HCT116 (cell line): ENCODE measurements around the gene PRKACA. TPM values are rescaled to one million over a fixed set of nuclear protein-coding genes. Genes with fewer than 3 reads are reported as not detected.

Experiments used
- ATAC-seq: fragments of 200-7000 bp; cut with Tn5 transposase; 2 replicates; pipeline ENCODE4 v1.9.1; 2020; ENCODE audit warnings: mild to moderate bottlenecking, moderate library complexity
- BruUV-seq: library from RNA; stranded (reverse); fragments of 400-500 nt; replicated peaks from 2 replicates; lab custom pipeline; 2021; lab: Mats Ljungman, UMichigan
- CTCF ChIA-PET: fragments of 300-600 bp; sonication (Branson Sonifier 250); formaldehyde crosslinking; loops from one replicate; lab custom pipeline; 2021; ENCODE audit warnings: antibody characterized with exemption; lab: Charles Lee
- POLR2A ChIA-PET: fragments of 300-600, 350-600 bp; sonication (Branson Sonifier 250); formaldehyde crosslinking; loops from one replicate; lab custom pipeline; 2021; ENCODE audit warnings: antibody characterized with exemption; lab: Charles Lee
- RAD21 ChIA-PET, 2 experiments: fragments of 300-600 bp; sonication (Branson Sonifier 250); formaldehyde crosslinking; loops; one replicate each; lab custom pipeline; 2023; ENCODE audit warnings: low total read pairs in 2 of 2; ENCODE audit not compliant: uncharacterized antibody in 2 of 2, unreplicated experiment in 2 of 2, low non-redundant PET in 1 of 2; lab: Charles Lee
- DNase-seq: peaks from one replicate; pipeline ENCODE4 v3.0.0-alpha.2; 2010; ENCODE audit warnings: low read depth, low spot score
- H2AFZ ChIP-seq: fragments of 200-600 bp; shearing (Covaris generic), sonication (generic); 2 replicates; pipeline ENCODE4 v1.6.1; 2017; ENCODE audit warnings: low read depth, mixed run types, mixed read lengths, antibody characterized with exemption, low read length; ENCODE audit not compliant: poor library complexity, severe bottlenecking
- H3K27ac ChIP-seq: 2 replicates; pipeline ENCODE4 v1.5.1; 2012; ENCODE audit warnings: low read depth, low read length
- H3K27me3 ChIP-seq: fragments of 200-600 bp; sonication (generic); 2 replicates; pipeline ENCODE4 v1.6.1; 2016; ENCODE audit warnings: mixed run types, low read length, mixed read lengths; ENCODE audit not compliant: insufficient read depth
- H3K36me3 ChIP-seq, 2 experiments: fragments of 200-500 bp in 1 of 2; fragments of 200-600 bp in 1 of 2; sonication (Bioruptor generic) in 1 of 2; sonication (generic) in 1 of 2; 2 replicates each; pipeline versions ENCODE4 v1.5.1 to v1.6.1; 2014 to 2016; ENCODE audit warnings: low read length in 2 of 2, inconsistent platforms in 1 of 2, mixed read lengths in 1 of 2, mixed run types in 1 of 2; ENCODE audit not compliant: insufficient read depth in 2 of 2, control insufficient read depth in 1 of 2
- H3K4me1 ChIP-seq, 2 experiments: fragments of 200-600 bp in 1 of 2; sonication (generic) in 1 of 2; 2 replicates each; pipeline versions ENCODE4 v1.5.1 to v1.6.1; 2012 to 2017; ENCODE audit warnings: low read length in 2 of 2, inconsistent platforms in 1 of 2, mild to moderate bottlenecking in 1 of 2, mixed read lengths in 1 of 2, mixed run types in 1 of 2, moderate library complexity in 1 of 2; ENCODE audit not compliant: insufficient read depth in 2 of 2, control insufficient read depth in 1 of 2
- H3K4me2 ChIP-seq: fragments of 200-600 bp; sonication (generic); 2 replicates; pipeline ENCODE4 v1.6.1; 2017; ENCODE audit warnings: mixed run types, low read length, mixed read lengths
- H3K4me3 ChIP-seq, 2 experiments: fragments of 200-600 bp in 1 of 2; sonication (generic) in 1 of 2; replicated peaks in 1 of 2; 2 replicates each; pipeline ENCODE4 v1.5.1; 2011 to 2016; ENCODE audit warnings: low read length in 2 of 2, control low read depth in 1 of 2, low read depth in 1 of 2, mild to moderate bottlenecking in 1 of 2, mixed read lengths in 1 of 2, mixed run types in 1 of 2
- H3K79me2 ChIP-seq: fragments of 200-600 bp; sonication (generic); 2 replicates; pipeline ENCODE4 v1.6.1; 2017; ENCODE audit warnings: mild to moderate bottlenecking, mixed run types, low read length, moderate library complexity, mixed read lengths; ENCODE audit not compliant: insufficient read depth
- H3K9ac ChIP-seq: fragments of 200-600 bp; sonication (generic); 2 replicates; pipeline ENCODE4 v1.6.1; 2016; ENCODE audit warnings: low read length, mixed read lengths
- H3K9me2 ChIP-seq: fragments of 200-600 bp; sonication (generic), shearing (Covaris generic); 2 replicates; pipeline ENCODE4 v1.6.1; 2017; ENCODE audit warnings: mixed run types, mild to moderate bottlenecking, moderate library complexity; ENCODE audit not compliant: insufficient read depth
- H3K9me3 ChIP-seq, 2 experiments: fragments of 200-500 bp in 1 of 2; fragments of 200-600 bp in 1 of 2; sonication (Bioruptor generic) in 1 of 2; sonication (generic) in 1 of 2; 2 replicates each; pipeline ENCODE4 v1.6.1; 2014 to 2017; ENCODE audit warnings: low read length in 2 of 2, mixed read lengths in 2 of 2, inconsistent platforms in 1 of 2, low read depth in 1 of 2, mild to moderate bottlenecking in 1 of 2, mixed run types in 1 of 2, moderate library complexity in 1 of 2; ENCODE audit not compliant: control insufficient read depth in 1 of 2, insufficient read depth in 1 of 2
- H4K20me1 ChIP-seq: fragments of 200-600 bp; sonication (generic), shearing (Covaris generic); 2 replicates; pipeline ENCODE4 v1.6.1; 2017; ENCODE audit warnings: mixed run types, mild to moderate bottlenecking, moderate library complexity; ENCODE audit not compliant: insufficient read depth
- CBX3 ChIP-seq: IDR thresholded peaks from 2 replicates; pipeline ENCODE4 v1.6.1; 2012; ENCODE audit warnings: low read depth
- EGR1 ChIP-seq: IDR thresholded peaks from 2 replicates; pipeline ENCODE4 v1.6.1; 2012; ENCODE audit warnings: low read depth
- EZH2phosphoT487 ChIP-seq: fragments of 200-600 bp; IDR thresholded peaks from 2 replicates; pipeline ENCODE4 v1.6.1; 2018; ENCODE audit warnings: antibody characterized with exemption, borderline replicate concordance
- JUND ChIP-seq: IDR thresholded peaks from 2 replicates; pipeline ENCODE4 v1.6.1; 2012
- POLR2A ChIP-seq: IDR thresholded peaks from 2 replicates; pipeline ENCODE4 v1.7.0; 2011; ENCODE audit warnings: borderline replicate concordance; ENCODE audit not compliant: insufficient read depth, insufficient read length; ENCODE audit errors: extremely low read depth
- RAD21 ChIP-seq: IDR thresholded peaks from 2 replicates; pipeline ENCODE4 v1.6.1; 2012; ENCODE audit warnings: low read depth, mild to moderate bottlenecking
- SP1 ChIP-seq: IDR thresholded peaks from 2 replicates; pipeline ENCODE4 v1.6.1; 2012; ENCODE audit warnings: low read depth
- TCF7L2 ChIP-seq: IDR thresholded peaks from 2 replicates; pipeline ENCODE4 v1.7.0; 2011; ENCODE audit warnings: borderline replicate concordance, inconsistent platforms; ENCODE audit not compliant: insufficient read depth, insufficient read length; ENCODE audit errors: extremely low read depth
- intact Hi-C: fragments of 100-400 bp; cut with micrococcal nuclease; formaldehyde crosslinking; loops from 2 replicates; pipeline ENCODE4 v1.10.0; 2022
- total RNA-seq: library from RNA; stranded (reverse); gene quantifications from one replicate; pipeline ENCODE4 v1.2.1, GENCODE V29; 2021; ENCODE audit not compliant: unreplicated experiment
- TF ChIP-seq, protein P1 (sequence below), 3 experiments: fragments of 200-600 bp in 1 of 3; sonication (generic) in 1 of 3; IDR thresholded peaks in 2 of 3; conservative IDR thresholded peaks in 1 of 3; 2 replicates each; pipeline ENCODE4 v1.5.1; 2012 to 2017; ENCODE audit warnings: low read depth in 2 of 3, low read length in 2 of 3, antibody characterized with exemption in 1 of 3, borderline replicate concordance in 1 of 3, control low read depth in 1 of 3, mild to moderate bottlenecking in 1 of 3, mixed read lengths in 1 of 3, mixed run types in 1 of 3, moderate library complexity in 1 of 3; ENCODE audit not compliant: insufficient read depth in 1 of 3
- TF ChIP-seq, protein P2 (sequence below): IDR thresholded peaks from 2 replicates; pipeline ENCODE4 v1.6.1; 2011; ENCODE audit warnings: mild to moderate bottlenecking, low read length, moderate library complexity; ENCODE audit not compliant: insufficient replicate concordance; ENCODE audit errors: extremely low read depth
- TF ChIP-seq, protein P3 (sequence below): IDR thresholded peaks from 2 replicates; pipeline ENCODE4 v1.6.1; 2012
- TF ChIP-seq, protein P4 (sequence below): IDR thresholded peaks from 2 replicates; pipeline ENCODE4 v1.6.1; 2012

Gene PRKACA
- total RNA-seq, 1 experiment from 2014 or later: 95.7 TPM

DNA sequence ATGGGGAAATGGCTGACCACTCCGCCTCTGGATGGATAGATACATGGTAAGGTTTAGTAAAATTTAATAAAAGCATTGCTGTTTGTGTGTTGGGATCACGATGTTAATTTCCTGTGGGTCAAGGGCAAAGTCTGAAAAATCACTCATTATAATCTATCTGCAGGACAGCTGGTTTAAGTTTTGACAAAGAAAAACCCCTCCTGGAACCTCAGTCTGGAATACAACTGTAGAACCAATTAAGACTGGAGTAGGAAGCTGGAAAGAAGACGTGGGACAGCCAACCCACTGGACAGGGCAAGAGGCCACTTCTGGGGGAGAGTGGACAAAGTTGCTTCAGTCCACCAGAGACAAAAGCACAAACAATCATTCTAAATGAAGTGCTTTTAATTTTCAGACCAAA lies 1.6 kb upstream of the PRKACA start:
- no peak overlapping the region for H2AFZ ChIP-seq
- H3K79me2 ChIP-seq: peaks cover 10% of the 10 kb centered on the region; the same call in 1 of the 2 replicates
- peaks cover 24 to 29% of the 10 kb centered on the region in 2 experiments for H3K4me1 ChIP-seq
- H3K36me3 ChIP-seq: peaks cover 3 to 6% of the 10 kb centered on the region in 2 experiments; a peak in 2 of 4 replicates
- H4K20me1 ChIP-seq: no peaks in the 10 kb centered on the region
- DNase-seq (no peak), ATAC-seq (no peak)
- 0 out of 2 replicates have a peak overlapping the region, but pooled peaks have one; percentile 61 for H3K9ac ChIP-seq
- ChIA-PET POLR2A (no interaction called here), CTCF (no interaction called here), RAD21 (no interaction called here)
- no peaks in the 10 kb centered on the region for H3K27me3 ChIP-seq
- H3K4me2 ChIP-seq: peak overlapping the region; percentile 89
- H3K4me3 ChIP-seq: no peak overlapping the region; a peak in 1 of 4 replicates
- H3K9me3 ChIP-seq: no peaks in the 10 kb centered on the region
- TSS peak; percentile 66 for BruUV-seq
- no peaks in the 10 kb centered on the region for H3K9me2 ChIP-seq
- TF ChIP-seq, protein P1, sequence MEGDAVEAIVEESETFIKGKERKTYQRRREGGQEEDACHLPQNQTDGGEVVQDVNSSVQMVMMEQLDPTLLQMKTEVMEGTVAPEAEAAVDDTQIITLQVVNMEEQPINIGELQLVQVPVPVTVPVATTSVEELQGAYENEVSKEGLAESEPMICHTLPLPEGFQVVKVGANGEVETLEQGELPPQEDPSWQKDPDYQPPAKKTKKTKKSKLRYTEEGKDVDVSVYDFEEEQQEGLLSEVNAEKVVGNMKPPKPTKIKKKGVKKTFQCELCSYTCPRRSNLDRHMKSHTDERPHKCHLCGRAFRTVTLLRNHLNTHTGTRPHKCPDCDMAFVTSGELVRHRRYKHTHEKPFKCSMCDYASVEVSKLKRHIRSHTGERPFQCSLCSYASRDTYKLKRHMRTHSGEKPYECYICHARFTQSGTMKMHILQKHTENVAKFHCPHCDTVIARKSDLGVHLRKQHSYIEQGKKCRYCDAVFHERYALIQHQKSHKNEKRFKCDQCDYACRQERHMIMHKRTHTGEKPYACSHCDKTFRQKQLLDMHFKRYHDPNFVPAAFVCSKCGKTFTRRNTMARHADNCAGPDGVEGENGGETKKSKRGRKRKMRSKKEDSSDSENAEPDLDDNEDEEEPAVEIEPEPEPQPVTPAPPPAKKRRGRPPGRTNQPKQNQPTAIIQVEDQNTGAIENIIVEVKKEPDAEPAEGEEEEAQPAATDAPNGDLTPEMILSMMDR (IDR thresholded peaks at IDR 0.05 in 2 of 3, conservative IDR thresholded peaks at IDR 0.05 in 1 of 3; ENCODE audit: borderline replicate concordance in 1 of 3, insufficient read depth in 1 of 3, low read depth in 2 of 3, low read length in 2 of 3): no peak
- TF ChIP-seq CBX3 (no peak), SP1 (no peak), TCF7L2 (no peak), EZH2phosphoT487 (no peak), RAD21 (no peak), JUND (no peak), POLR2A (no peak), EGR1 (no peak)
- TF ChIP-seq, protein P2, sequence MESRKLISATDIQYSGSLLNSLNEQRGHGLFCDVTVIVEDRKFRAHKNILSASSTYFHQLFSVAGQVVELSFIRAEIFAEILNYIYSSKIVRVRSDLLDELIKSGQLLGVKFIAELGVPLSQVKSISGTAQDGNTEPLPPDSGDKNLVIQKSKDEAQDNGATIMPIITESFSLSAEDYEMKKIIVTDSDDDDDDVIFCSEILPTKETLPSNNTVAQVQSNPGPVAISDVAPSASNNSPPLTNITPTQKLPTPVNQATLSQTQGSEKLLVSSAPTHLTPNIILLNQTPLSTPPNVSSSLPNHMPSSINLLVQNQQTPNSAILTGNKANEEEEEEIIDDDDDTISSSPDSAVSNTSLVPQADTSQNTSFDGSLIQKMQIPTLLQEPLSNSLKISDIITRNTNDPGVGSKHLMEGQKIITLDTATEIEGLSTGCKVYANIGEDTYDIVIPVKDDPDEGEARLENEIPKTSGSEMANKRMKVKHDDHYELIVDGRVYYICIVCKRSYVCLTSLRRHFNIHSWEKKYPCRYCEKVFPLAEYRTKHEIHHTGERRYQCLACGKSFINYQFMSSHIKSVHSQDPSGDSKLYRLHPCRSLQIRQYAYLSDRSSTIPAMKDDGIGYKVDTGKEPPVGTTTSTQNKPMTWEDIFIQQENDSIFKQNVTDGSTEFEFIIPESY: no peak
- TF ChIP-seq, protein P3, sequence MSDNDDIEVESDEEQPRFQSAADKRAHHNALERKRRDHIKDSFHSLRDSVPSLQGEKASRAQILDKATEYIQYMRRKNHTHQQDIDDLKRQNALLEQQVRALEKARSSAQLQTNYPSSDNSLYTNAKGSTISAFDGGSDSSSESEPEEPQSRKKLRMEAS: no peak
- TF ChIP-seq, protein P4, sequence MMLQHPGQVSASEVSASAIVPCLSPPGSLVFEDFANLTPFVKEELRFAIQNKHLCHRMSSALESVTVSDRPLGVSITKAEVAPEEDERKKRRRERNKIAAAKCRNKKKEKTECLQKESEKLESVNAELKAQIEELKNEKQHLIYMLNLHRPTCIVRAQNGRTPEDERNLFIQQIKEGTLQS: no peak
- H3K27ac ChIP-seq: peak overlapping the region; percentile 82
- intact Hi-C loops: no loop called here
